ENCODE measurements around the gene MARCO. TPM values are rescaled to one million over a fixed set of nuclear protein-coding genes. Genes with fewer than 3 reads are reported as not detected.

The MARCO gene
- total RNA-seq, 1 donor from 2014 or later: not detected

GRCh38 chr2:119040730-119041129 is 98.7 kb downstream of the MARCO start:
- Mint-ChIP-seq H3K36me3 (ENCODE audit: low read depth, unreplicated experiment) (no peaks in the 10 kb centered on the region), H3K4me1 (ENCODE audit: low read depth, unreplicated experiment) (no peaks in the 10 kb centered on the region)
- FAIRE-seq: no peak

More at GRCh38 chr2:119040730-119041129, 98.7 kb downstream of the MARCO start:
- no peak overlapping the region for H3K4me2 ChIP-seq (ENCODE audit: low read length)
- Mint-ChIP-seq H3K4me3 (ENCODE audit: unreplicated experiment) (no peak overlapping the region), H3K9me3 (ENCODE audit: unreplicated experiment) (peaks cover 3% of the 10 kb centered on the region), H3K27ac (ENCODE audit: unreplicated experiment) (no peak overlapping the region), H3K27me3 (ENCODE audit: low read depth, unreplicated experiment) (peaks cover 10% of the 10 kb centered on the region)
- H3K9ac ChIP-seq (ENCODE audit: low read length): no peak overlapping the region
- no peaks in the 10 kb centered on the region for H3K4me1 ChIP-seq (ENCODE audit: insufficient read depth, low read length)
- no peaks in the 10 kb centered on the region for H3K27me3 ChIP-seq (ENCODE audit: insufficient read depth, low read length)
- H4K20me1 ChIP-seq (ENCODE audit: insufficient read depth, low read length): no peaks in the 10 kb centered on the region
- TF ChIP-seq CTCF (IDR thresholded peaks at IDR 0.05; ENCODE audit: insufficient read depth, low read depth, low read length) (no peak), EZH2 (IDR thresholded peaks at IDR 0.05; ENCODE audit: insufficient read depth, low read length) (no peak)
- H3K27ac ChIP-seq (ENCODE audit: low read depth, low read length): no peak overlapping the region
- no peak for DNase-seq (ENCODE audit: low read depth)
- H2AFZ ChIP-seq (ENCODE audit: low read depth, low read length): no peak overlapping the region
- no peaks in the 10 kb centered on the region for H3K36me3 ChIP-seq (ENCODE audit: insufficient read depth, low read length)
- no peaks in the 10 kb centered on the region for H3K79me2 ChIP-seq (ENCODE audit: insufficient read depth, low read length)
- H3K4me3 ChIP-seq (ENCODE audit: insufficient read depth, low read depth, low read length): no peak overlapping the region
- H3K9me3 ChIP-seq (ENCODE audit: insufficient read depth, low read depth, low read length): no peaks in the 10 kb centered on the region

Other genes starting within 250 kb of the MARCO start
- 0.09 TPM in 1 of 2 replicates, not detected in the other for gene EN1, start 94.5 kb upstream of the MARCO start, total RNA-seq
- gene C1QL2, start 216.6 kb downstream of the MARCO start, total RNA-seq: 0.20 TPM in 1 of 2 replicates, not detected in the other

Measured in astrocyte (in vitro differentiated cells and primary cell).